SIG-M5 treated with dmso at 0.1 percent for 504 hours (cell line): ENCODE results near the gene SDC3.

Source experiments
- DNase-seq: peaks from one replicate; lab custom pipeline; 2025; ENCODE audit not compliant: unreplicated experiment; lab: John Stamatoyannopoulos, UW

Gene SDC3

GRCh38 chr1:30890502-30891226 lies 17.9 kb downstream of the SDC3 start:
- no peak for DNase-seq

GRCh38 chr1:30889511-30889910 lies 19.0 kb downstream of the SDC3 start:
- no peak for DNase-seq

GRCh38 chr1:30888975-30889374 lies 19.6 kb downstream of the SDC3 start:
- no peak for DNase-seq

- DNase-seq, result no peak
Observed at GRCh38 chr1:30888391-30888790, 20.2 kb downstream of the SDC3 start.

- DNase-seq, result no peak
Observed at GRCh38 chr1:30887485-30888315, 20.9 kb downstream of the SDC3 start.

- DNase-seq, result no peak
Observed at GRCh38 chr1:30886710-30887428, 21.7 kb downstream of the SDC3 start.

GRCh38 chr1:30885570-30886522 lies 22.7 kb downstream of the SDC3 start:
- no peak for DNase-seq

GRCh38 chr1:30884723-30885122 lies 23.8 kb downstream of the SDC3 start:
- no peak for DNase-seq

- no peak for DNase-seq
Observed at GRCh38 chr1:30883389-30884172, 25.0 kb downstream of the SDC3 start.

- DNase-seq, result no peak
Observed at GRCh38 chr1:30882678-30883388, 25.7 kb downstream of the SDC3 start.

- no peak for DNase-seq
Observed at GRCh38 chr1:30881319-30882181, 27.0 kb downstream of the SDC3 start.

GRCh38 chr1:30880678-30881318 lies 27.8 kb downstream of the SDC3 start:
- DNase-seq, result no peak

GRCh38 chr1:30879940-30880677 lies 28.4 kb downstream of the SDC3 start:
- DNase-seq, result no peak

- no peak for DNase-seq
Observed at GRCh38 chr1:30879126-30879786, 29.3 kb downstream of the SDC3 start.

GRCh38 chr1:30878559-30878958 lies 30.0 kb downstream of the SDC3 start:
- DNase-seq, result no peak

GRCh38 chr1:30878016-30878415 lies 30.5 kb downstream of the SDC3 start:
- no peak for DNase-seq
